ENCODE data around the gene AK9. TPM values are rescaled to one million over a fixed set of nuclear protein-coding genes. Genes with fewer than 3 reads are reported as not detected.

The AK9 gene
- total and polyA plus RNA-seq, 4 donors = 1.1 to 5.3 (median 3.8) TPM

GRCh38 chr6:109496036-109496772 lies 194.8 kb downstream of the AK9 start (continued):
- no peak for TF ChIP-seq JUND (IDR thresholded peaks at IDR 0.05)

- Histone ChIP-seq H3K9ac (ENCODE audit: low read depth in 1 of 2, low read length in 2 of 2) (no peak overlapping the region), H3K27me3 (ENCODE audit: control insufficient read depth in 4 of 4, insufficient read depth in 4 of 4, low read length in 3 of 4) (no peaks in the 10 kb centered on the region), H3K4me1 (ENCODE audit: control insufficient read depth in 4 of 4, insufficient read depth in 4 of 4, low read length in 3 of 4) (peaks cover 0 to 1% (median 0%) of the 10 kb centered on the region in 4 donors), H3K36me3 (ENCODE audit: control insufficient read depth in 4 of 4, insufficient read depth in 3 of 4, low read depth in 1 of 4, low read length in 3 of 4) (no peaks in the 10 kb centered on the region), H3K9me3 (ENCODE audit: control insufficient read depth in 4 of 4, low read length in 3 of 4) (no peaks in the 10 kb centered on the region), H3K27ac (ENCODE audit: low read depth in 1 of 2, low read length in 2 of 2) (no peak overlapping the region), H3K4me3 (ENCODE audit: low read depth in 1 of 3, low read length in 3 of 3) (no peak overlapping the region)
- WGBS = 90% methylated on average over 1 of the region's 1 CpG
- no peak for DNase-seq (ENCODE audit: low spot score)
- no peak for TF ChIP-seq HNF4G (IDR thresholded peaks at IDR 0.05)
- no peak for TF ChIP-seq REST (IDR thresholded peaks at IDR 0.05)
- TF ChIP-seq ATF3 (IDR thresholded peaks at IDR 0.05) = no peak
- no peak for TF ChIP-seq TAF1 (conservative IDR thresholded peaks at IDR 0.05)
- no peak for TF ChIP-seq RAD21 (IDR thresholded peaks at IDR 0.05)
- no peak for TF ChIP-seq NR2F2 (IDR thresholded peaks at IDR 0.05)
- no peak for TF ChIP-seq GABPA (IDR thresholded peaks at IDR 0.05 in 1 of 2, conservative IDR thresholded peaks at IDR 0.05 in 1 of 2)
- no peak for TF ChIP-seq RXRA (IDR thresholded peaks at IDR 0.05)
- TF ChIP-seq SP1 (IDR thresholded peaks at IDR 0.05) = no peak
- TF ChIP-seq CTCF (IDR thresholded peaks at IDR 0.05; ENCODE audit: low read depth, low read length, missing input control) = no peak
- no peak for TF ChIP-seq EGR1 (IDR thresholded peaks at IDR 0.05; ENCODE audit: low read depth in 2 of 2)
- no peak for TF ChIP-seq FOXA1 (IDR thresholded peaks at IDR 0.05)
- no peak for TF ChIP-seq FOXA2 (IDR thresholded peaks at IDR 0.05)
- TF ChIP-seq MAX (IDR thresholded peaks at IDR 0.05) = no peak
Measured at GRCh38 chr6:109493865-109494264, 197.1 kb downstream of the AK9 start.
